GM12878 (cell line): ENCODE results near the gene SKP2. TPM values are rescaled to one million over a fixed set of nuclear protein-coding genes. Genes with fewer than 3 reads are reported as not detected.

Source experiments
- ATAC-seq: fragments of 200-7000 bp; cut with Tn5 transposase; 3 replicates; pipeline ENCODE4 v1.9.1; 2020; ENCODE audit warnings: mild to moderate bottlenecking, moderate library complexity
- BruUV-seq: library from RNA; stranded (reverse); fragments of 400-500 nt; replicated peaks from 2 replicates; lab custom pipeline; 2021; lab: Mats Ljungman, UMichigan
- CTCF ChIA-PET: fragments of 300-600 bp; sonication (Branson Sonifier 250); formaldehyde crosslinking; extraction: SDS; loops from one replicate; lab custom pipeline; 2021; ENCODE audit warnings: inconsistent platforms; lab: Yijun Ruan, JAX
- POLR2A ChIA-PET: fragments of 350-600 bp; formaldehyde crosslinking; extraction: SDS; loops from one replicate; lab custom pipeline; 2021; ENCODE audit warnings: inconsistent platforms; lab: Charles Lee
- RAD21 ChIA-PET: fragments of 300-600 bp; sonication (Branson Sonifier 250); formaldehyde crosslinking; loops from one replicate; lab custom pipeline; 2023; ENCODE audit warnings: antibody characterized with exemption; ENCODE audit not compliant: unreplicated experiment; lab: Charles Lee
- SMC1A ChIA-PET: fragments of 300-600 bp; sonication (Branson Sonifier 250); formaldehyde crosslinking; loops from one replicate; lab custom pipeline; 2023; ENCODE audit not compliant: unreplicated experiment, uncharacterized antibody; lab: Charles Lee
- DNase-seq: peaks from one replicate; pipeline ENCODE4 v3.0.0-alpha.2; 2011; ENCODE audit warnings: low read depth, low spot score
- FAIRE-seq: peaks from 3 replicates; lab custom pipeline; 2011; peaks lifted over from hg19 to GRCh38; lab: Jason Lieb, UNC
- H2AFZ ChIP-seq: 2 replicates; pipeline ENCODE4 v1.6.0; 2011; ENCODE audit warnings: low read depth, low read length, control low read depth; ENCODE audit not compliant: control insufficient read depth
- H3K27ac ChIP-seq: 2 replicates; pipeline ENCODE4 v1.5.1; 2011; ENCODE audit warnings: control low read depth; ENCODE audit not compliant: control insufficient read depth, insufficient read depth
- H3K27me3 ChIP-seq, 2 experiments: replicated peaks in 1 of 2; 2 replicates each; pipeline versions ENCODE4 v1.6.0 to v1.6.1; 2011; ENCODE audit warnings: low read length in 1 of 2; ENCODE audit not compliant: control insufficient read depth in 2 of 2, insufficient read depth in 2 of 2
- H3K36me3 ChIP-seq, 2 experiments: 2 replicates each; pipeline ENCODE4 v1.5.1; 2011; ENCODE audit warnings: low read length in 1 of 2; ENCODE audit not compliant: control insufficient read depth in 2 of 2, insufficient read depth in 2 of 2
- H3K4me1 ChIP-seq: 2 replicates; pipeline ENCODE4 v1.6.1; 2011; ENCODE audit warnings: mild to moderate bottlenecking, low read length, moderate library complexity, mixed read lengths; ENCODE audit not compliant: control insufficient read depth, insufficient read depth
- H3K4me2 ChIP-seq: 2 replicates; pipeline ENCODE4 v1.6.0; 2011; ENCODE audit warnings: control low read depth; ENCODE audit not compliant: control insufficient read depth, insufficient read depth
- H3K4me3 ChIP-seq: fragments of 200-600 bp; sonication (generic); 2 replicates; pipeline ENCODE4 v1.5.1; 2016
- H3K79me2 ChIP-seq: 2 replicates; pipeline ENCODE4 v1.6.0; 2011; ENCODE audit warnings: low read length; ENCODE audit not compliant: control insufficient read depth, insufficient read depth
- H3K9ac ChIP-seq: 2 replicates; pipeline ENCODE4 v1.8.0; 2011; ENCODE audit warnings: low read length, control low read depth, mixed read lengths; ENCODE audit not compliant: control insufficient read depth, insufficient read depth
- H3K9me3 ChIP-seq: replicated peaks from 3 replicates; pipeline ENCODE4 v1.5.1; 2011; ENCODE audit warnings: mild to moderate bottlenecking, low read length; ENCODE audit not compliant: control insufficient read depth, insufficient read depth
- H4K20me1 ChIP-seq: 2 replicates; pipeline ENCODE4 v1.6.0; 2011; ENCODE audit not compliant: control insufficient read depth, insufficient read depth
- MYB ChIP-seq: fragments of 150-350 bp; IDR thresholded peaks from 2 replicates; pipeline ENCODE4 v1.6.1; 2014; ENCODE audit warnings: mild to moderate bottlenecking, low read depth, low read length, borderline replicate concordance
- POLR2AphosphoS5 ChIP-seq: IDR thresholded peaks from 2 replicates; pipeline ENCODE4 v1.6.1; 2011; ENCODE audit warnings: mild to moderate bottlenecking, low read length, inconsistent platforms
- RAD51 ChIP-seq: fragments of 450-650 bp; IDR thresholded peaks from 2 replicates; pipeline ENCODE4 v1.6.1; 2016; ENCODE audit warnings: moderate library complexity, mild to moderate bottlenecking, inconsistent platforms
- SMAD1 ChIP-seq: fragments of 450-650 bp; IDR thresholded peaks from 2 replicates; pipeline ENCODE4 v1.6.1; 2018; ENCODE audit warnings: mild to moderate bottlenecking, low read depth; ENCODE audit not compliant: partially characterized antibody
- SMC3 ChIP-seq: IDR thresholded peaks from 2 replicates; pipeline ENCODE4 v1.6.1; 2011; ENCODE audit warnings: low read length, improper control_type of control experiment, borderline replicate concordance
- STAT1 ChIP-seq: fragments of 450-650 bp; conservative IDR thresholded peaks from 2 replicates; pipeline ENCODE4 v1.6.1; 2014; ENCODE audit warnings: antibody characterized with exemption, mild to moderate bottlenecking
- WRNIP1 ChIP-seq: IDR thresholded peaks from 2 replicates; pipeline ENCODE4 v1.6.1; 2011; ENCODE audit warnings: low read depth, low read length, improper control_type of control experiment, borderline replicate concordance
- ZBTB4 ChIP-seq: fragments of 450-650 bp; formaldehyde crosslinking; IDR thresholded peaks from 2 replicates; pipeline ENCODE4 v1.4.0; 2022; ENCODE audit warnings: mild to moderate bottlenecking, moderate library complexity
- WGBS: methylation state at CpG from one replicate; pipeline ENCODE4 v1.1.6; 2016; ENCODE audit warnings: low lambda C conversion rate; ENCODE audit not compliant: insufficient replicate concordance, insufficient coverage; ENCODE audit errors: missing lambda C conversion rate; 5-methylcytosine and 5-hydroxymethylcytosine counted together
- in situ Hi-C: fragments of 300-500 bp; cut with MboI; formaldehyde crosslinking; loops from 9 replicates; pipeline ENCODE4 v1.14.3; 2018; ENCODE audit warnings: mixed read lengths
- intact Hi-C: fragments of 100-400 bp; cut with micrococcal nuclease; formaldehyde crosslinking; loops from one replicate; pipeline ENCODE4 v1.14.2; 2022; ENCODE audit not compliant: unreplicated experiment
- polyA plus RNA-seq, 11 experiments: library from polyadenylated mRNA; depleted of rRNA in 4 of 11; unstranded in 6 of 11; stranded (reverse) in 5 of 11; fragments of >200 nt; fragmentation: Nextera tagmentation in 4 of 11; fragmentation: Illumina TruSeq in 1 of 11; extraction: Ambion mirVana in 4 of 11; extraction: Trizol in 1 of 11; gene quantifications; 1 replicate in 1 of 11; 2 replicates in 10 of 11; pipeline versions ENCODE4 v1.2.1 to v1.2.3, GENCODE V29; 2011 to 2016; ENCODE audit warnings: inconsistent platforms in 2 of 11, missing spikeins in 2 of 11, low read depth in 1 of 11
- total RNA-seq, 4 experiments: library from RNA; depleted of rRNA in 3 of 4; stranded (reverse); fragments of >200 nt in 3 of 4; fragmentation: Illumina TruSeq in 1 of 4; extraction: Trizol in 1 of 4; gene quantifications; 2 replicates each; pipeline versions ENCODE4 v1.2.1 to v1.2.3, GENCODE V29; 2013 to 2021
- TF ChIP-seq, protein P1 (sequence below): IDR thresholded peaks from 2 replicates; pipeline ENCODE4 v1.6.1; 2011; ENCODE audit warnings: borderline replicate concordance, low read depth, mild to moderate bottlenecking, moderate library complexity, mixed read lengths, low read length; ENCODE audit not compliant: insufficient read depth; ENCODE audit errors: extremely low read length

The SKP2 gene
- total and polyA plus RNA-seq, 10 of the 15 experiments (the other 5 are each of a cell fraction or from before 2014, with no cell fraction given), result 13.9 to 50.8 (median 36.9) TPM

- Histone ChIP-seq H3K27me3 (no peaks in the 10 kb centered on the region), H3K4me1 (no peaks in the 10 kb centered on the region), H4K20me1 (no peaks in the 10 kb centered on the region), H3K79me2 (no peaks in the 10 kb centered on the region), H3K9ac (no peak overlapping the region), H3K27ac (no peak overlapping the region), H3K9me3 (peaks cover 2% of the 10 kb centered on the region; the same call in 1 of the 3 replicates), H3K36me3 (peaks cover 0 to 2% of the 10 kb centered on the region in 2 experiments; a peak in 2 of 4 replicates), H3K4me3 (no peak overlapping the region), H3K4me2 (no peak overlapping the region), H2AFZ (no peak overlapping the region)
- no peak for FAIRE-seq
- ChIA-PET CTCF (interaction anchor here (0.6 kb wide), 1 partner anchor 1931 kb away, joined by 3 read pairs; no protein-coding TSS in a partner anchor), RAD21 (no interaction called here), SMC1A (interaction anchor here (1.2 kb wide), 1 partner anchor 47 kb away, joined by 4 read pairs; no protein-coding TSS in a partner anchor), POLR2A (no interaction called here)
- WGBS, result 90% methylated on average over 1 of the region's 1 CpG
- no TSS peak for BruUV-seq
- intact Hi-C loops (no loop called here), in situ Hi-C loops (no loop called here)
- ATAC-seq, result no peak
- no peak for DNase-seq
- TF ChIP-seq, protein P1, sequence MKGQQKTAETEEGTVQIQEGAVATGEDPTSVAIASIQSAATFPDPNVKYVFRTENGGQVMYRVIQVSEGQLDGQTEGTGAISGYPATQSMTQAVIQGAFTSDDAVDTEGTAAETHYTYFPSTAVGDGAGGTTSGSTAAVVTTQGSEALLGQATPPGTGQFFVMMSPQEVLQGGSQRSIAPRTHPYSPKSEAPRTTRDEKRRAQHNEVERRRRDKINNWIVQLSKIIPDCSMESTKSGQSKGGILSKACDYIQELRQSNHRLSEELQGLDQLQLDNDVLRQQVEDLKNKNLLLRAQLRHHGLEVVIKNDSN, result no peak
- TF ChIP-seq SMC3 (no peak), RAD51 (no peak), WRNIP1 (no peak), MYB (no peak), SMAD1 (no peak), POLR2AphosphoS5 (no peak), STAT1 (no peak), ZBTB4 (no peak)
Measured at GRCh38 chr5:36125868-36126267, 26.0 kb upstream of the SKP2 start.
